Neuronal stem cell (in vitro differentiated cells): Measurements from ENCODE around the gene GGTLC1.

Experiments
- DNase-seq: peaks from one replicate; pipeline ENCODE4 v3.0.0-alpha.2; 2013; ENCODE audit warnings: low spot score
- H2AFZ ChIP-seq: one replicate; pipeline ENCODE4 v1.6.1; 2013; ENCODE audit warnings: mild to moderate bottlenecking, low read length, inconsistent platforms
- H2AK5ac ChIP-seq: 2 replicates; pipeline ENCODE4 v1.6.1; 2013; ENCODE audit warnings: low read depth, mild to moderate bottlenecking, inconsistent platforms, low read length, moderate library complexity, mixed read lengths
- H2BK120ac ChIP-seq: 2 replicates; pipeline ENCODE4 v1.6.1; 2013; ENCODE audit warnings: low read depth, mild to moderate bottlenecking, inconsistent platforms, low read length, moderate library complexity, mixed read lengths
- H2BK12ac ChIP-seq: one replicate; pipeline ENCODE4 v1.6.1; 2013; ENCODE audit warnings: low read length, inconsistent platforms
- H2BK15ac ChIP-seq: 2 replicates; pipeline ENCODE4 v1.6.1; 2013; ENCODE audit warnings: mild to moderate bottlenecking, low read length, inconsistent platforms, mixed read lengths
- H2BK5ac ChIP-seq: one replicate; pipeline ENCODE4 v1.6.1; 2013; ENCODE audit warnings: inconsistent platforms, mild to moderate bottlenecking, low read length, moderate library complexity
- H3K14ac ChIP-seq: one replicate; pipeline ENCODE4 v1.6.1; 2013; ENCODE audit warnings: low read length, inconsistent platforms
- H3K18ac ChIP-seq: 2 replicates; pipeline ENCODE4 v1.6.1; 2013; ENCODE audit warnings: low read length, inconsistent platforms
- H3K23ac ChIP-seq: 2 replicates; pipeline ENCODE4 v1.6.1; 2013; ENCODE audit warnings: low read depth, mild to moderate bottlenecking, mixed read lengths, low read length, inconsistent platforms; ENCODE audit not compliant: poor library complexity
- H3K27ac ChIP-seq: replicated peaks from 3 replicates; pipeline ENCODE4 v1.5.1; 2013; ENCODE audit warnings: low read length, inconsistent platforms
- H3K27me3 ChIP-seq, 3 experiments: 2 replicates each; pipeline ENCODE4 v1.6.1; 2013; ENCODE audit warnings: low read length in 3 of 3, mild to moderate bottlenecking in 2 of 3, inconsistent platforms in 1 of 3, low read depth in 1 of 3, mixed read lengths in 1 of 3, moderate library complexity in 1 of 3; ENCODE audit not compliant: control insufficient read depth in 3 of 3, insufficient read depth in 3 of 3
- H3K36me3 ChIP-seq, 2 donors: replicated peaks in 1 of 2; 2 replicates each; pipeline ENCODE4 v1.6.1; 2013; ENCODE audit warnings: low read length in 2 of 2; ENCODE audit not compliant: control insufficient read depth in 2 of 2, insufficient read depth in 2 of 2
- H3K4ac ChIP-seq: 2 replicates; pipeline ENCODE4 v1.6.1; 2013; ENCODE audit warnings: inconsistent platforms, mild to moderate bottlenecking, low read length, moderate library complexity
- H3K4me1 ChIP-seq, 2 donors: 1 replicate in 1 of 2; 2 replicates in 1 of 2; pipeline ENCODE4 v1.6.1; 2013; ENCODE audit warnings: low read length in 2 of 2, low read depth in 1 of 2; ENCODE audit not compliant: control insufficient read depth in 2 of 2, insufficient read depth in 1 of 2
- H3K4me2 ChIP-seq: one replicate; pipeline ENCODE4 v1.6.1; 2013; ENCODE audit warnings: mild to moderate bottlenecking, low read length, inconsistent platforms; ENCODE audit not compliant: insufficient read depth, poor library complexity, severe bottlenecking
- H3K4me3 ChIP-seq, 2 donors: 2 replicates each; pipeline ENCODE4 v1.5.1; 2013; ENCODE audit warnings: low read length in 2 of 2, mild to moderate bottlenecking in 2 of 2, inconsistent platforms in 1 of 2, moderate library complexity in 1 of 2
- H3K79me1 ChIP-seq: one replicate; pipeline ENCODE4 v1.6.1; 2013; ENCODE audit warnings: low read depth, mild to moderate bottlenecking, inconsistent platforms, low read length, moderate library complexity
- H3K9ac ChIP-seq: one replicate; pipeline ENCODE4 v1.6.1; 2013; ENCODE audit warnings: mild to moderate bottlenecking, low read depth, low read length, inconsistent platforms; ENCODE audit not compliant: poor library complexity
- H3K9me3 ChIP-seq, 2 donors: replicated peaks in 1 of 2; 2 replicates each; pipeline versions ENCODE3 to v1.6.1; 2013; ENCODE audit warnings: low read length in 2 of 2, mild to moderate bottlenecking in 2 of 2, inconsistent platforms in 1 of 2, low read depth in 1 of 2, mixed read lengths in 1 of 2, moderate library complexity in 1 of 2; ENCODE audit not compliant: control insufficient read depth in 2 of 2, insufficient read depth in 1 of 2
- H4K8ac ChIP-seq: one replicate; pipeline ENCODE4 v1.6.1; 2013; ENCODE audit warnings: low read depth, mild to moderate bottlenecking, inconsistent platforms, low read length, moderate library complexity
- H4K91ac ChIP-seq: one replicate; pipeline ENCODE4 v1.6.1; 2013; ENCODE audit warnings: low read length, low read depth, mild to moderate bottlenecking, inconsistent platforms; ENCODE audit not compliant: poor library complexity
- WGBS, 2 donors: extraction: QIAGEN DNeasy Blood & Tissue Kit; methylation state at CpG; one replicate each; pipeline ENCODE4 v1.1.7; 2013; ENCODE audit warnings: missing lambda C conversion rate in 2 of 2, mixed read lengths in 1 of 2; ENCODE audit not compliant: insufficient read length in 2 of 2, insufficient replicate concordance in 1 of 2; ENCODE audit errors: extremely low coverage in 2 of 2; 5-methylcytosine and 5-hydroxymethylcytosine counted together

GGTLC1 gene

DNA sequence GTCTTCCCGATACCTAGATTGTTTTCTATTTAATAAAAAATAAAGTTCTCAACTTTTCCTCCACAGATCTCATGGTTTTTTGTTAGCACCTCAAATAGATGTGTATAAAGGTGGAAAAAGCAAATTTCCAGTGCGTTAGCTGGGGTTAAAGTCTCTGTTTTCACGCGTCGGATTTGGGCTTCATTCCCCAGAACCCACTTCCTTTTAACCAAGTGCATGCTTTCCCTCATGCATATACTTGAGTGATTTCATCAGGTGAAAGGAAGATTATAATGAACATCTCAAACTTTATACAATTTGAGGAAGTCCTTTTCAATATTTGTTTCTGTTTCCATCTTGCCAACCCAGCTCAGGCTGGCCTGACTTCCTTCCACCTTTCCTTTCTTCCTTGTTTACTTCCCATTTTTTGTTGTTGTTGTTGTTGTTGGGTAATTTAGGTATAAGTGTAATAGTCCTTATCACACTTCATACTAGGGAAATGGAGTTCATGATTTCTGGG, 43.9 kb upstream of the GGTLC1 start:
- H3K9me3 ChIP-seq, result peaks cover 0 to 2% of the 10 kb centered on the region in 2 donors
- H3K36me3 ChIP-seq, result no peaks in the 10 kb centered on the region
- H3K79me1 ChIP-seq, result no peaks in the 10 kb centered on the region
- H3K18ac ChIP-seq, result no peak overlapping the region
- no peak overlapping the region for H3K27ac ChIP-seq
- H2BK5ac ChIP-seq, result no peak overlapping the region
- no peaks in the 10 kb centered on the region for H3K4me1 ChIP-seq
- no peak overlapping the region for H2BK120ac ChIP-seq
- no peak overlapping the region for H3K14ac ChIP-seq
- no peak overlapping the region for H4K91ac ChIP-seq
- no peak overlapping the region for H4K8ac ChIP-seq
- no peak overlapping the region for H3K4me2 ChIP-seq
- H2BK12ac ChIP-seq, result no peak overlapping the region
- WGBS, 2 donors, result no CpG with 5 or more reads among the region's 5 CpGs
- DNase-seq, result no peak
- H3K23ac ChIP-seq, result no peak overlapping the region
- H2AFZ ChIP-seq, result no peak overlapping the region
- no peak overlapping the region for H3K4me3 ChIP-seq
- no peak overlapping the region for H3K4ac ChIP-seq
- H3K9ac ChIP-seq, result no peak overlapping the region
- H2AK5ac ChIP-seq, result no peak overlapping the region
- H2BK15ac ChIP-seq, result no peak overlapping the region
- H3K27me3 ChIP-seq, result no peaks in the 10 kb centered on the region

DNA sequence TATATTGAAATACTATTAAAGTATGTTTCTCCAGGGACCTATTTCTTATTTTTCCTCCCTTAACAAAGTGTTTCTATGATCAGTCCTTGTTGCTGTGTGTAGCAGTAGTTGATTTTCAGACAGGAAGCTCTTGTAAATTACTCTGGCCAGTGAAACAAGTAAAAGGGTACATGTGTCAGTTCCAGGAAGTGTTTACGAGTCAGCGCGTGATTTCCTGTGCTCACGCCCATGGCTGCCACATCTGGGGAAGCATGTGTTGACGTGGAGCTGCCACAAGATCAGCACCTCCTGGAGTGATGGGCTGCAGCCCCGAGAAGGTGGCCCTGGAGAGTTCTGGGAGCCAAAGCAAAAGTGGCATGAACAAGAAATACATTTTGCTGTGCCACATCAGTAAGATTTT, 38.6 kb upstream of the GGTLC1 start:
- H3K18ac ChIP-seq, result no peak overlapping the region
- H3K9me3 ChIP-seq, result peaks cover 0 to 2% of the 10 kb centered on the region in 2 donors
- no peak overlapping the region for H3K27ac ChIP-seq
- no peak overlapping the region for H4K91ac ChIP-seq
- no peak overlapping the region for H3K4ac ChIP-seq
- no peaks in the 10 kb centered on the region for H3K4me1 ChIP-seq
- DNase-seq, result no peak
- peak overlapping the region in 1 of 2 donors; percentile 40 for H3K4me3 ChIP-seq
- no peak overlapping the region for H3K14ac ChIP-seq
- no peaks in the 10 kb centered on the region for H3K79me1 ChIP-seq
- peak overlapping the region; percentile 66 for H2AFZ ChIP-seq
- no peak overlapping the region for H3K9ac ChIP-seq
- no peak overlapping the region for H2BK120ac ChIP-seq
- H4K8ac ChIP-seq, result no peak overlapping the region
- no peak overlapping the region for H2AK5ac ChIP-seq
- no peak overlapping the region for H2BK12ac ChIP-seq
- no peaks in the 10 kb centered on the region for H3K36me3 ChIP-seq
- H3K23ac ChIP-seq, result no peak overlapping the region
- no peak overlapping the region for H2BK15ac ChIP-seq
- WGBS, 2 donors, result no CpG with 5 or more reads among the region's 6 CpGs
- no peaks in the 10 kb centered on the region for H3K27me3 ChIP-seq
- H3K4me2 ChIP-seq, result no peak overlapping the region
- H2BK5ac ChIP-seq, result no peak overlapping the region

- no peak overlapping the region for H4K91ac ChIP-seq
- DNase-seq, result no peak
- H3K79me1 ChIP-seq, result no peaks in the 10 kb centered on the region
- H2AK5ac ChIP-seq, result no peak overlapping the region
- H3K4me2 ChIP-seq, result no peak overlapping the region
- no peak overlapping the region for H4K8ac ChIP-seq
- no peak overlapping the region for H3K23ac ChIP-seq
- H3K14ac ChIP-seq, result no peak overlapping the region
- H3K9me3 ChIP-seq, result no peaks in the 10 kb centered on the region
- H3K4me1 ChIP-seq, result no peaks in the 10 kb centered on the region
- no peak overlapping the region for H3K4me3 ChIP-seq
- H2AFZ ChIP-seq, result no peak overlapping the region
- H2BK12ac ChIP-seq, result no peak overlapping the region
- no peak overlapping the region for H3K9ac ChIP-seq
- no peaks in the 10 kb centered on the region for H3K27me3 ChIP-seq
- no peak overlapping the region for H3K4ac ChIP-seq
- no CpG with 5 or more reads among the region's 4 CpGs for WGBS, 2 donors
- no peak overlapping the region for H3K27ac ChIP-seq
- H2BK5ac ChIP-seq, result no peak overlapping the region
- no peak overlapping the region for H2BK120ac ChIP-seq
- H2BK15ac ChIP-seq, result no peak overlapping the region
- H3K18ac ChIP-seq, result no peak overlapping the region
- no peaks in the 10 kb centered on the region for H3K36me3 ChIP-seq
These were observed 34.1 kb upstream of the GGTLC1 start for GRCh38 chr20:24022621-24023180.

DNA sequence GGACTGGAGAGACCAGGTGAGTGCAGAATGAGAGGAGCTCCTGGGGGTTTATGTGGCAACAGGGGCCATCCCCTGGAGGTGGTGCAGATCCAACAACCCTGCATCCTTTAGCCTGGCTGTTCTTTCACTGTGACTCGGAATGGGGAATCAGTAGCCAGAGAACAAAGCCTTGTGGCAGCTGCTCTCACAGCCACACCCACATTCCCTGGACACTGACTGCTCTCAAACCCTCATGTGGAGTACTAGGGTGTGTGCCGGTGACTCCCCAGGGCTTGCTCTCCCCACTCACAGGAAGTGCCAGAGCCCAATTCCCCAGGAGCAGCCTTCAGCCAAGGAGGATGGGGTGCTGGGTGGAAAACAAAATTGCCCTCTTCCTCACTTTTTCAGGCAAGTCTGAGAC, 30.2 kb upstream of the GGTLC1 start:
- no peak overlapping the region for H2BK120ac ChIP-seq
- no peaks in the 10 kb centered on the region for H3K79me1 ChIP-seq
- no peak overlapping the region for H2BK15ac ChIP-seq
- no peaks in the 10 kb centered on the region for H3K4me1 ChIP-seq
- H3K4me3 ChIP-seq, result no peak overlapping the region
- no peak overlapping the region for H3K4ac ChIP-seq
- H2AFZ ChIP-seq, result no peak overlapping the region
- no peak overlapping the region for H3K14ac ChIP-seq
- H3K27me3 ChIP-seq, result no peaks in the 10 kb centered on the region
- WGBS, 2 donors, result no CpG with 5 or more reads among the region's 2 CpGs
- no peak overlapping the region for H4K91ac ChIP-seq
- no peak overlapping the region for H3K27ac ChIP-seq
- H3K23ac ChIP-seq, result no peak overlapping the region
- no peak overlapping the region for H4K8ac ChIP-seq
- H3K9ac ChIP-seq, result no peak overlapping the region
- no peaks in the 10 kb centered on the region for H3K36me3 ChIP-seq
- no peak overlapping the region for H2BK5ac ChIP-seq
- H2BK12ac ChIP-seq, result no peak overlapping the region
- peak overlapping the region; percentile 34 for H3K18ac ChIP-seq
- no peak overlapping the region for H2AK5ac ChIP-seq
- no peak for DNase-seq
- no peaks in the 10 kb centered on the region for H3K9me3 ChIP-seq
- no peak overlapping the region for H3K4me2 ChIP-seq
